ENCODE measurements around the gene MAU2.

MAU2 gene, protein sequence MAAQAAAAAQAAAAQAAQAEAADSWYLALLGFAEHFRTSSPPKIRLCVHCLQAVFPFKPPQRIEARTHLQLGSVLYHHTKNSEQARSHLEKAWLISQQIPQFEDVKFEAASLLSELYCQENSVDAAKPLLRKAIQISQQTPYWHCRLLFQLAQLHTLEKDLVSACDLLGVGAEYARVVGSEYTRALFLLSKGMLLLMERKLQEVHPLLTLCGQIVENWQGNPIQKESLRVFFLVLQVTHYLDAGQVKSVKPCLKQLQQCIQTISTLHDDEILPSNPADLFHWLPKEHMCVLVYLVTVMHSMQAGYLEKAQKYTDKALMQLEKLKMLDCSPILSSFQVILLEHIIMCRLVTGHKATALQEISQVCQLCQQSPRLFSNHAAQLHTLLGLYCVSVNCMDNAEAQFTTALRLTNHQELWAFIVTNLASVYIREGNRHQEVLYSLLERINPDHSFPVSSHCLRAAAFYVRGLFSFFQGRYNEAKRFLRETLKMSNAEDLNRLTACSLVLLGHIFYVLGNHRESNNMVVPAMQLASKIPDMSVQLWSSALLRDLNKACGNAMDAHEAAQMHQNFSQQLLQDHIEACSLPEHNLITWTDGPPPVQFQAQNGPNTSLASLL

DNA sequence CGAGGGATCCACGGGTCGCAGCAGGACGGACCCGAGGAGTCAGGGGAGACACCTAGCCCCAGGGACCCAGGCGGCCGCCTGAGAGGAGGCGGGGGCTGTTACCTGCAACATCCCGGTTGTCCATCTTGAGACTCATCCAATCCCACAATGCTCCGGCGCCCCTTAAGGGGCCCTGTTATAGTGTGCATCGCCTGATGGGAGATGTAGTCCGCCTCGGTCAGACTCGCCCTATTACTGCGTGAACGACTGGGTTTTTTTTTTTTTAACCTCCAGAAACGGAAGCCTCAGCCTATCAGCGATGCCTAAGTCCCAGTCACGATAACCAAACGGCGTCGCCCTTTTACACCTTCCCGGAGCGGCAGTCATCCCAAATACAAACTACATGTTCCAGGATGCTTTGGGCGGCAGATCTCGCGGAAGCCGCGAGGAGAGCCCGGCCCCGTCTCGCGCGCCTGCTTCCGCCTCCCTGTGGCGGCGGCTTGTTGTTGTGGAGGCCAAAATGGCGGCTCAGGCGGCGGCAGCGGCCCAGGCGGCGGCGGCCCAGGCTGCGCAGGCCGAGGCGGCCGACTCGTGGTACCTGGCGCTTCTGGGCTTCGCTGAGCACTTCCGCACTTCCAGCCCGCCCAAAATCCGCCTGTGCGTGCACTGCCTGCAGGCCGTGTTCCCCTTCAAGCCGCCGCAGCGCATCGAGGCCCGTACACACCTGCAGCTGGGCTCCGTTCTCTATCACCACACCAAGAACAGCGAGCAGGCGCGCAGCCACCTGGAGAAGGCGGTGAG, at the start of gene MAU2, which contains the start of gene SUGP1:
Gene MAU2, plus strand, starts transcription at position 469 of the 780 bp plus-strand sequence. Its CDS starts 31 bp downstream, at position 500.
Gene SUGP1, minus strand, starts transcription at position 149 of the 780 bp plus-strand sequence. Its CDS starts 13 bp downstream, at position 136.
- DNase-seq = peak; percentile 93

DNA sequence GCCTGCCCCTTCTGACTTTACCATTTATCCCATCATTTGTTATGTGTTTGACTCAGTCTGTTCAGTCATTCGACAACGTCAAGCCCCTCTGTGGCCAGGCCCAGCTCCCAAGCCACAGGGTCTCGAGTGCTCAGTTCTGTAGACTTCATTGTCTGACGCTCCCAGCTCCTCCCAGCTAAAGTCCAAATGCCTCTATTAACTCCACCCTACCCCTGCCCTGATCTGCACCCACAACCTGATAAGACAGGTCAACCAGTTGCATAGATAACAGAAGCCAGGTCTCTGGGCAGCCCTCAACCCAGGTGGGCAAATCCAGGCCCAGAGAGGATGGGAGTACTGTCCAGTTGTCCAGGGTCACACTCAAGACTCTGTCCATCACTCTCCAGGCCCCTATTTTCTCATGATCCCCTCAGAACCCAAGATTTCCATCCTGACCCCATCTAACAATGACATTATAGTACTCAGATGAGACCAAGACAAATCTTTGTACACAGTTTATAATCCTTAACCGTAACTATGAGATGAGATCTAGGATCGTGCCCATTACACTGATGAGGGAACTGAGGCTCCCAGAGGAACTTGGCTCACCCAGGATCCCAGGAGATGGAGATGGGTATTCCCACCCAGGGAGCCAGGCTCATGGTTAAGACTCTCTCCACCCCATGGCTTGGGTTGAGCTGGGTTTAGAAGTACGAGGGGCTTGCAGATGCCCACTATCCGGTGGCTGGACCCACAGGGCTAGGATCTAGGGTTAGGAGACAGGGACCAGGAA, 48.6 kb upstream of the MAU2 start:
- DNase-seq = no peak

DNA sequence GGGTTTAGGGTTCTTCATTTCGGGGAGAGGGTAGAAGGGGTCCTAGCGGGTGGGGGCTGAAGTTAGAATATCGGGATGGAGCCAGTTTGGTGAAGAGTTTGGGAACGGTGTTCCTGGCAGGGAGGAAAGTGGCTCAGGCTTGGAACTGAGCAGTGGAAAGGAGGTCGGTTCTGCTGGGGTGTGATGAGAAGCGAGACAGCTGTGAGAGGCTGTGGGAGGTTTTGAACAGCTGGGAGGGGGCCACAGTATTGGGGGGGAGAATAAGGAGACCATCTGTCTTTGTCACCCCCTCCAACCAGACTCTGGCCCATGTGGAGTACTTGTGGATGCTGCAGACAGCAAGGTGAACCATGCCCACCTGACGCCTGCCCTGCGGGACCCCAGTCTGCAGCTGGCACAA, 46.5 kb upstream of the MAU2 start:
- DNase-seq = no peak

DNA sequence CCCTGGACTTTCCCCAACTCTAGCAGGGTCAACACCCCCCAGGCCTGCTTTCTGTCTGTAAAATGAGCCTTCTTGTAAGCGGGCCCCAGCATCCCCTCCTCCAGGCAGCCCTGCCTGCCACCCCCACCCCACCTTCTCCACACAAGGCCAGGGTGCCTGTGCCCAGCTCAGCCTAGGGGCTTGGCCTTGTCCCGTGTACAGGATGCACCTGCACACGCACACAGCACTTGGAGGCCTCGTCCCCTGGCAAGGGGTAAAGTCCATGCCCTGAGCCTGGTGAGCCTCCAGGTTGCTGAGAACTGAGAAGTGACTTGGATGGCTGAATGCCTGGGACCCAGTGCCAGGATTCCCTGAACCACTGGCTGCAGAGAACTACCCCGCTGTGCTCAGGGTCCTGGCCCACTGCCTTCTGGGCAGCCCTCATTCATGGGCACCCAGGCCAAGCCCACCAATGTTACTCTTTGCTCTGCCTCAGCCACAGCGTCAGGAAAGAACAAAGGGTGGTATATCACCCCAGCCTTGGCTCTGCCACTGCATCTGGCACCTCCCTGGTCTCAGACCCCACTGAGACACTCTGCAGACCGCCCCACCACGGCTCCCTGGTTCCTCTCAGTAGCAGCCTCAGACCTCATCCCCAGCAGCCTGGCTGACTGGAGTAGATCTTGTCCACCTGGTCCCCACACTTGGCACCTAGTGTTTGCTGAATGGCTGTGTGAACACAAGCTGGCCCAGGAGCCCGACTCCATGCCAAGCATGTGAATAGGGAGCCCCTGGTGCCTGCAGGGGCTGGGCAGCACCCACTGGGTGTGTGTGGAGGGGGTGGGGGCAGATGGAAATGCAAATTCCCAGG, 45.7 kb upstream of the MAU2 start:
- no peak for DNase-seq

DNA sequence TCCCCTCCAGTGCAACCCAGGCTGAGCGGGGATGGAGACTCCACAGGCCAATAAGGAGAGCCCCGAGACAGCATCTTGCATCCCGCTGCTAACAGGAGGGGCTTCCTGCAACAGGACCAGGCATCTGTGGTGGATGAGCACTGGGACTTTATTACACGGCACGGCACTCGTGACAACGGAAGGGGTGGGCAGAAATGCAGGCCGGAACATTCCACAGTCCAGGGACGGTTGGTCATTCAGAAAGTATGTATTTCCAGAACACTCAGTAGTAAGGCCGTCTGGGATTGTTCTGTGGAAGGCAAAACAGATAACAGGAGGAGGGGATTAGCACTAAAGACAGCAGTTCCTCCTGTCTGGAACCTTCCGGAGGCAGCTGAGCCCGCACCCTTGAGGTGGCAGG, 44.2 kb upstream of the MAU2 start:
- no peak for DNase-seq

DNA sequence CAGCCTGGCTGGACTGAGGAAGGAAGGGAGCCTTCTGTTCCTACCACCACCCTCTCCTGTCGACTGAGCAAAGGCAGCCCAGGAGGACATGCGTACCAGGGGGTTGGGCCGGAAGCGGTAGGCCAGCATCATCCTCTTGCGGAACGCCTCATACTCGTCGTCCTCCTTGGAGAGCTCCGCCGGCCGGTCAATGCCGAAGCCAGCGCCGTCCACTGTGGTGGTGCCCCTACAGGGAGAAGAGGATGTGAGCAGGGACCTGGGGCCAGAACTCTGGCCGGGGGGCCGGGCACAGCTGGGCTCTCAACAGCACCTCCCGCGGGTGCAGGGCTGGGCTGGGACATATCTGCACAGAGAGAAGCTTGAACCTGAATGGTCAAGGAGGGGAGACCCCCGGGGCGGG, 43.8 kb upstream of the MAU2 start:
- no peak for DNase-seq

DNA sequence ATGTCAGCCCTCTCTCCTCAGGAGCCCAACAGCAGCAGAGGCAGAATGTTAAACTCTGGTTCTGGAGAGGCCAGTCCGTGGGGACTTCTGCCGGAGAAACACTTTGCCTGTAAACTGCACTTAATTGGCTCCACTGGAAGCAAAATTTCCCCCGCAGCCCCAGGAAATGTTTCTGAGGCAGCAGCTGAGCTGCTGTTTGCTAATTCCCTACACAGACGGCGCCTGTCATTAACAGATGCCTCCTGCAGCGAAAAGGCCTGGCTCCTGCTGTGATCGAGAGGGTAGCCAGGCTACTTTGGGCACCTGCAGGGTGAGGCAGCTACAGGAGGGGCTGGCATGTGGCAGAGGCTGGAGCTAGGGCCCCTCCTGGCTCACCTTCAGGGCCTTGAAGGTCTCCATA, 42.3 kb upstream of the MAU2 start:
- no peak for DNase-seq

DNA sequence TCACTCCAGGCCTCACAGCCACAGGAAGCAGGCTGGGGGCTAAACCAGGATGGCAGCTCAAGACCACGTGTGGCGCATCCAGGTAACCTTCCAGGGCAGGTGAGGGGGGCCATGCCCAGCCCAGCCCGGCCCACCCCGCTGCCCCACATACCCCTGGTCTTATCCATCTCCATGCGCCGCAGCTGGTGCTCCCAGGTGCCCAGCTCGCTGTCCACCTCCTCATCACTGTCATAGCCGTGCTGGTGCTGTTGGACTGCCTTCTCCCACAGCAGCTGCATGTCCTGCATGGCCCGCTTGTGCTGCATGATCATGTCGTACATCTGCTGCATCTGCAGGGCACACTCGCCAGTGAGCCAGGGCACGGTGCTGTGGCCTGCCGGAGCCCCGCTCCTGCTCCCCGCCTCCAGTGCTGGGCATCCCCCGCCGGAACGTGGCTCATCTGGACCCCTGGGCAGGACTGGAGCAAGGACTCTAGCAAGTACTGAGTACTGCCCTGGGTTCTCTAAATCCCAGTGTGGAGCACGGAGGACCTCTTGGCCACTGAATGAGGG, 41.5 kb upstream of the MAU2 start:
- DNase-seq = no peak

DNA sequence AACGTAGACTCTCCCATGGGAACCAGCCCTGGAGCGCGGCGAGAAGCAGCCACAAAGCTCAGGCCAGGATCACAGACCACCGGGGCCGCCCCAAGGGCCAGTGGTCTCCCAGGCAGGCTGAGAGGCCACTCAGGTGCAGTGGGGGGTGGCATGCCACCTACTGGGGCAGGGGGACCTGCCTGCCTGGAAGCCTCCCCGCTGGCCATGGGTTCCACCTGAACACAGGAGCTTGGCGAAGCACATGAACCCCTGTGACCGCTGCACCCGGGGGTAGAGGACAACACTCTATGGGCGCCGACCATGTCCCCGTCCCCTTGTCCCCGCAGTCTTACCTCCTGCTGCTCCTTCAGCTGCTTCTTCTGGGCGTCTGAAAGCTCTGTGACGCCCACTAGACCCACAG, 40.8 kb upstream of the MAU2 start:
- no peak for DNase-seq

DNA sequence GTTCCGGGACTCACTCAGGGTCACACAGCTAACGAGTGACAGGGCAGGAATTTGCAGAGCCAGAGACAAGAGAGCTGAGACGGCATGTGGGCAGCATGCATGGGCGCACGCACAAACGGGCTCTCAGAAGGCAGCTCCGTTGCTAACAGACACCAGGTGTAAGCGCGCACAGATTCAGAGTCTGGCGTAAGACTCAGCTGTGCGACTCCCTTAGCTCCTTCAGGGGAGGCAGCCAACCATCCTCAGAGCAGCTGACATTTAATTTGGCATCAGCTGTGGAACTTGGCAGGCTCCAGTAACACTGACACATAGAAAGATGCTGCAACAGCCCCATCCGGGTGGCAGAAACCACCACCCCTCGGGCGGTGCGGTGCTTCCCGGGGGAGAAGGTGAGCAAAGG, 40.1 kb upstream of the MAU2 start:
- DNase-seq = no peak

DNA sequence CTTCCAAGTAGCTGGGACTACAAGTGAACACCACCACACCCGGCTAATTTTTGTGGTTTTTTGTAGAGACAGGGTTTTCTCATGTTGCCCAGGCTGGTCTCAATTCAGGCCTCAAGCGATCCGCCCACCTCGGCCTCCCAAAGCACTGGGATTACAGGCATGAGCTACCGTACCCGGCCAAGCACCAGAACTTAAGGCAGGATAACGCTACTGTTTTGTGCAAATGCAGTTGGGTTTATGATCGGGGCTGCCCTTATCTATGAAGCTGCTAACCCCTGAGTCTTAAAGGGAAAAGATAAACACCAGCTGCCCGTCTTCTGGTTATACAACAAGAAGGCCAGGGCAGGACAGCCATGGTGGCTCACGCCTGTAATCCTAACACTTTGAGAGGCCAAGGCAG, 34.9 kb upstream of the MAU2 start:
- DNase-seq = no peak

DNA sequence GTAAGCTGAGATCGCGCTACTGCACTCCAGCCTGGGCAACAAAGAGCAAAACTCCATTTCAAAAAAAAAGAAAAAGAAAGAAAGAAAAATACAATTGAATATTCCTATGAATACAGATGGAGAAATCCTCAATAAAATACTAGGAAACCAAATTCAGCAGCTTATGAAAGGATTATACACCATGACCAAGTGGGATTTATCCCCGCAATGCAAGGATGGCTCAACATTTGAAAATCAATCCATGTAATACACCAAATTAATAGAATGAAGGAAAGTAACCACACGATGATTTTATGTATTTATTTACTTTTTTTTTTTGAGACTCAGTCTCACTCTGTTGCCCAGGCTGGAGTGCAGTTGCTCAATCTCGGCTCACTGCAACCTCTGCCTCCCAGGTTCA, 28.0 kb upstream of the MAU2 start:
- no peak for DNase-seq

DNA sequence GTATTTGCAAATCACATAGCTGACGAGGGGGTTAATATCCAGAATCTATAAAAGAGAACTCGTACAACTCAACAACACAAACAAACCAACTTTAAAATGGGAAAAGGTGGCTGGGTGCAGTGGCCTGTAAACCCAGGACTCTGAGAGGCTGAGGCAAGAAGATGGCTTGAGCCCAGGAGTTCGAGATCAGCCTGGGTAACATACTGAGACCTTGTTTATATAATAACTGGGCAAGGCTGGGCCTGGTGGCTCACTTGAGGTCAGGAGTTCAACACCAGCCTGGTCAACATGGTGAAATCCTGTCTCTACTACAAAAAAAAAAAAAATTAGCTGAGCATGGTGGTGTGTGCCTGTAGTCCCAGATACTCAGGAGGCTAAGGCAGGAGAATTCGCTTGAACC, 25.7 kb upstream of the MAU2 start:
- DNase-seq = no peak

DNA sequence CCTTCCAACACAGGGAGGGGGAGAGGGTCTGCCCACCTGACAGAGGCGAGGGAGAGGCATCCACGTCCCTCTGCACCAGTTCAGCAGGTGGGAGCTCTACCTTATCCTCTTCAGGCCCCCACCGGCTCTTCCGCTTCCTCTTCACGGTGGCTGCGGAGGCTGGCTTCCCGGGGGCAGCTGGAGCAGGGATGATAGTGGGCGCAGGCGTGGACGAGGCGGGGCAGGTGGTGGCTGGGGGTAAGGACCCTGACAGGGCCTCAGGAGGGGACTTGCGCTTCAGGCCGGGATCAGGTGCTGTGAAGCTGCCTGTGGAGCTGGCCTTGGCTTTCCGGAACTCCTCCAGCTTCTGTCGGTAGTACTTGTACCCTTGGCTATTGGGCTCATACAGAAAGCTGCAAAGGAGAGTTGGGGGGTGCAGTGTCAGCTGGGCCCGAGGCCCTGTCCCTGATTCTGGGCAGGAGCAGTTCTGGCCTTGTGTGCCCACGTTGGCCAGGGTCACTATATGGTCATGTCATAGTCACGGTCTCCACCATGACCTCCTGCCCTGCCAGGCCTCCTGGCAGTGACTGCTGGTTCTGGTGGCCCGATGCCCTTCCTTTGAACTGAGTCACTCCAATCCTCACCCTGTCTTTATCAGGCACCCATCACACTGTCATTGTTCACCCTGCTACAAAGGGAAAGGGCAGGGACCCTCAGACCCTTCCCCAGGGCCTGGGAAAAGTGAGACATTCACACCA, 23.5 kb upstream of the MAU2 start:
- DNase-seq = no peak

DNA sequence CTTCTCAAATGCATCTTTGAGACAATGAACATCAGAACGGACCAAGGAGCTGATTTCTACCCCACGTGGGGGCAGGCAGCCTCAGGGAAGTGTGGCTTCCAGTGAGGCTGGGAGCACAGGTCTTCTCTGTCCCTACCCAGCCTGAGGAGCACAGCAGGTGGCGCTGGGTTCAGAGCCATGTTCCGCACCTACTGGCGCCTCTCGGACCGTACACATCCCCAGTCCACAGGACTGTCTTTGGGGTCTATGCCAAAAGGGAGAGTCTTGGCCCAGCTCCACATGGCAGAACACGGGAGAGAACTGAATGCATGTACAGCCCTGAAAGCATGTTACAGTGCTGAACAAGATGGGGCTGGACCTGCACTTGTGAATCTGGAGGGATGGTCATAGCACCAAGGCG, 22.9 kb upstream of the MAU2 start:
- no peak for DNase-seq

DNA sequence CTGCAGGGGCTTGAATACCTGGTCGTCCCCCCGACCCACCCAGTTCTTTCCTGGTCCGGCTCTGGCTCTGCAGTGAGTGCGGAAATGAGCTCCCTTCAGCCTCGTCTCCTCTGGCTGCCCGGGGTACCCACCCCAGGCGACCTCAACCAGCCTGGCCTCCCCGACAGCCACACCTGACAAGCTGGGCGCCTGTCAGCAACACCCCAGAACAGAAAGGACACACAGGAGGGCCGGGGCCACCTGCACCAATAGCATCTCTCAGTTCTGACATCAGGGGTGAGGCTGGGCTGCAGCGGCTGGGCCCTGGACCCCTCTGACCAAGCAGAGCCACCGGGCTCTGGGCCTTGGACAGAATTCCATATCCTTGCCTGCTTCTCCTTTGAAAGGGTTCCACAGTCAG, 20.0 kb upstream of the MAU2 start:
- no peak for DNase-seq

DNA sequence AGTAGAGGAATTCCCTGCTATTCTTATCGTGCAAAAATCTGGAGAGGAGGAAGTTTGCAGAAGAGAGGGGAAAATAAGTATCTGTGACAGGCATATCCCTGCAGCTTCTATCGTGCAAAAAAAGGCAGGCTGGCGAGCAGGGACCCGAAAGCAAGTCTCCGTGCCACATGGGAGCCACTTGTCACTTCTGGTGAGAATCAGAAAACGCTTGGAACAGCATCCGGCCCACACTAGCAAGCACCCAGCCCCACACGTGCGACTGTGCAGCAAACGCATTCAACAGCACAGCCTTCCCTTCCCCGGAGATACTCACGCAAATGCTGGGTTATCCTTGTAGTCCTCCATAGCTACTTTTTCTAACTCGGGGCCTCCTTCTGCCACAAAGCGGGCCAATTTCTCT, 17.2 kb upstream of the MAU2 start:
- DNase-seq = no peak

DNA sequence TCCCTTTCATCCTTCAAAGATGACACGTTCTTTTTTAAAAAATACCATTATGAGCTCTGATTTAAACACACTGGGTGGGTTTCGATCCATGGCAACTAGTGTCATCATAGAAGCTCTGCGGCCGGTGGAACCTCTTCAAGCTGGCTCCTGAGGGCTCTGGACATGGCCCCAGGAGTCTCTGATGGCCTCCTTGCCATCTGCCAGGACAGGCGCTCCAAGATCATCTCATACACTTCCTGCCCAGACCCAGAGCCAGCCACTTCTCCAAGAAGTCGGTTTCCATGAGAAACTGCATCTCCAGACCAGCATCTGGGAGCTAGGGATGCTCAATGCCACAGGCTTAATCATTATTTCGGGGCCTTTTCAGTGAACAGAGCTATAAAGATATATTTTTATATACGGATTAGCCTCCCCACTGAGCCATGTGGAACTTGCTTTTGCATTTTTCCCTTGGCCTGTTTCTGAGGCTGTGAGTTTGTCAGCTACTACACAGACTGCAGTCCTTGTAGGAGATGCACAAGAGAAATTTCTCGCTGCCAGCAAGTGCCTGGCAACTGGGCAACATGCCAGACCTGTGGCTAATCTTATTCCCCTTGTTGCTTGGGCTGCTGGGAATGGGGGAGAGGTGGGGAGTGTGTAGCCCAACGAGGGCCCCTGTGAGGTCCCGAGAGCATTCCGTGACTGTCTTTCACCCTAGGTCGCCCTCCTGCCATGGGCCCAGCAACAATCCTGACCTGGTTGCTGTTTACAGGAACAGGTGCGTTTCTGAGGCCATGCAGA, 16.3 kb upstream of the MAU2 start:
- no peak for DNase-seq

DNA sequence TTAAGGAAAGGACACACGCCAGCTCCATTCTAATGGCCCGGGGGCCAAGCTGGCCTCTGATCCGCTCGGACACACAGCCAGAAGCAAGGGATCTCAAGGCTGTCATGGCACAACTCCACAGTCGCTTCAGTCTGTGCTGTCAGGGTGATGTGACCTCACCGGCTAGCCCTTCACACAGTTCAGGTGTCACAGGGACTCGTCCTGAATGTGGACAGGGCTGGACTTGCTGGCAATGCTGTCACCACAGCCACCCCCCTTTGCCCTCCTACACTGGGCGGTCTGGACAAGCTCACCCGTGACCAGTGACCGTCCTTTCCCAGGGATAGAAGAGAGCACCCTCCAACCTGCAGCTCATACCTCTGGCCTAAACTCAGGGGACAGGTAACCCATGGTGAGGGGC, 15.6 kb upstream of the MAU2 start:
- DNase-seq = no peak

DNA sequence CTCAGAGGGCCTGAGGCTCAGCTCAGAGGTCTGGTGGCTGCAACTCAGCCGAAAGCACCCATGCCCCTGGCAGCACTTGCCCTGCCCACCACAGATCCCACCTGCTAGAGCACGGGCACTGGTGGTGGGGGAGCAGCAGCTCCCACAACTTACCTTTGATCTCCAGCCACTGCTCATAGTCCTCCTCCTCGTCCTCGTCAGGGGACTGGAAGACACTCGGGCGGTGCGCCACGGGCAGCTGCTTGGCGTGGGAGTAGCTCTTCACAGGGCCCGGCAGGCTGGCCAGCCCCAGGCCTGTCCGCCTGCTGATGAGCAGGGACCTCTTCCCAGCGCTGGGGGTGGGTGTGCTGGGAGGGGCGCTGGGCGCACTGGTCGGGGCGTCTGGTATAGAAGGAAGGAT, 14.9 kb upstream of the MAU2 start:
- DNase-seq = no peak
